Heart left ventricle (tissue), 13 donors: ENCODE measurements around the gene INPP5D.

ENCODE experiments used
- POLR2A ChIP-seq, 2 donors: fragments of 450-650 bp; IDR thresholded peaks; one replicate each; pipeline ENCODE4 v1.6.1; 2017; ENCODE audit warnings: antibody characterized with exemption in 2 of 2, mild to moderate bottlenecking in 2 of 2, moderate library complexity in 2 of 2
- TF ChIP-seq, protein P1 (sequence below), 12 donors: fragments of 200-600 bp; sonication (generic) in 4 of 12; IDR thresholded peaks; one replicate each; pipeline versions ENCODE4 v1.5.0 to v1.8.0; 2018 to 2022; ENCODE audit warnings: antibody characterized with exemption in 12 of 12, mild to moderate bottlenecking in 5 of 12
- donor health status: ischemic (EF 13 %, LVEDD 7.1; RV severe dilation, severe dysfunction).
- donor health status: DM: no; HTN: yes; CAD: no.
- donor health status: DM: no; HTN: no; CAD: no.
- donor health status: ischemic (EF 25% LVEDD 6.9; RV normal size, moderate dysfunction).
- donor health status: ischemic (EF 25% LVEDD 5.7; RV mildly dilated, moderate dysfunction).
- donor health status: ischemic (EF 35%, LVEDD 5.7; RV mildly dilated, moderate dysfunction).
- donor health status: nonischemic (EF 11% LVEDD 7.7; RV severe dilation, severe dysfunction).
- donor health status: DM: yes; HTN: yes; CAD: no.
- donor health status: PGD.
- donor health status: ischemic (EF 29% LVEDD 5.4; RV normal size, mild dysfunction).
- donor health status: nonischemic (EF 23%, LVEDD 6.1; RV moderate dilation, normal function).

DNA sequence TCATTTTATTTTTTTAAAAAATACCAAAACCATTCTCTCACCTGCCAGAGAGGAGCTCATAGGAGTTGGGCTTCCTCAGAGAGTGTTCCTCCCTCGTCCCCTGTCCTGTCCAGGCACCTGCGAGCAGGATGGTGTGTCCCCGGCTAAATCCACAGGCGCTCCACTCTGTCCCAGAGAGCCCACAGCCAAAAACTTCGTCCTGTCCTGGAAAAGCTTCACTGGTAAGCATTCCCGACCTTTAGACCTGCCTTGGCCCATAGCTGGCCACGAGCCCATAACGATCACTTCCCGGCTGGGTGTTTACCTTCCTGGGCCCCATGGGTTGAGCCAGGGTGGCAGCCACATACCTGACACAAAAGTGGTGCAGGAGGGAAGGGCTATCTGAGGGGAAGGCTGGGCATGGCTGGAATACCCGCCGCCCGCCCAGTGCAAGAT is 47.1 kb upstream of the INPP5D start, which contains the start of gene NGEF:
- TF ChIP-seq, protein P1, sequence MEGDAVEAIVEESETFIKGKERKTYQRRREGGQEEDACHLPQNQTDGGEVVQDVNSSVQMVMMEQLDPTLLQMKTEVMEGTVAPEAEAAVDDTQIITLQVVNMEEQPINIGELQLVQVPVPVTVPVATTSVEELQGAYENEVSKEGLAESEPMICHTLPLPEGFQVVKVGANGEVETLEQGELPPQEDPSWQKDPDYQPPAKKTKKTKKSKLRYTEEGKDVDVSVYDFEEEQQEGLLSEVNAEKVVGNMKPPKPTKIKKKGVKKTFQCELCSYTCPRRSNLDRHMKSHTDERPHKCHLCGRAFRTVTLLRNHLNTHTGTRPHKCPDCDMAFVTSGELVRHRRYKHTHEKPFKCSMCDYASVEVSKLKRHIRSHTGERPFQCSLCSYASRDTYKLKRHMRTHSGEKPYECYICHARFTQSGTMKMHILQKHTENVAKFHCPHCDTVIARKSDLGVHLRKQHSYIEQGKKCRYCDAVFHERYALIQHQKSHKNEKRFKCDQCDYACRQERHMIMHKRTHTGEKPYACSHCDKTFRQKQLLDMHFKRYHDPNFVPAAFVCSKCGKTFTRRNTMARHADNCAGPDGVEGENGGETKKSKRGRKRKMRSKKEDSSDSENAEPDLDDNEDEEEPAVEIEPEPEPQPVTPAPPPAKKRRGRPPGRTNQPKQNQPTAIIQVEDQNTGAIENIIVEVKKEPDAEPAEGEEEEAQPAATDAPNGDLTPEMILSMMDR (IDR thresholded peaks at IDR 0.05) = no peak
- no peak for TF ChIP-seq POLR2A (IDR thresholded peaks at IDR 0.05)
